ENCODE measurements around the gene PTPRM. TPM values are rescaled to one million over a fixed set of nuclear protein-coding genes. Genes with fewer than 3 reads are reported as not detected.

The PTPRM gene
- polyA plus RNA-seq, 4 donors: 80.0 to 105 (median 98.2) TPM

GRCh38 chr18:7663366-7664312, 96.5 kb downstream of the PTPRM start:
- no peak for DNase-seq (ENCODE audit: low read depth in 4 of 4, low spot score in 3 of 4)

GRCh38 chr18:7666195-7666776, 99.2 kb downstream of the PTPRM start:
- DNase-seq (ENCODE audit: low read depth in 4 of 4, low spot score in 3 of 4): no peak

- no peak for DNase-seq (ENCODE audit: low read depth in 4 of 4, low spot score in 3 of 4)
These were observed 101.3 kb downstream of the PTPRM start for GRCh38 chr18:7668392-7668791.

- no peak for DNase-seq (ENCODE audit: low read depth in 4 of 4, low spot score in 3 of 4)
These were observed 102.2 kb downstream of the PTPRM start for GRCh38 chr18:7669361-7669760.

GRCh38 chr18:7671105-7671504, 104.0 kb downstream of the PTPRM start:
- DNase-seq (ENCODE audit: low read depth in 4 of 4, low spot score in 3 of 4): no peak

- DNase-seq (ENCODE audit: low read depth in 4 of 4, low spot score in 3 of 4): no peak
These were observed 109.2 kb downstream of the PTPRM start for GRCh38 chr18:7676253-7676873.

- DNase-seq (ENCODE audit: low read depth in 4 of 4, low spot score in 3 of 4): no peak
These were observed 109.9 kb downstream of the PTPRM start for GRCh38 chr18:7677001-7677400.

GRCh38 chr18:7677424-7677823, 110.3 kb downstream of the PTPRM start:
- DNase-seq (ENCODE audit: low read depth in 4 of 4, low spot score in 3 of 4): no peak

- DNase-seq (ENCODE audit: low read depth in 4 of 4, low spot score in 3 of 4): no peak
These were observed 111.3 kb downstream of the PTPRM start for GRCh38 chr18:7678389-7678788.

GRCh38 chr18:7678801-7679200, 111.7 kb downstream of the PTPRM start:
- no peak for DNase-seq (ENCODE audit: low read depth in 4 of 4, low spot score in 3 of 4)

- peak in 3 of 4 donors; percentile 35 to 75 (median 51) for DNase-seq (ENCODE audit: low read depth in 4 of 4, low spot score in 3 of 4)
These were observed 114.2 kb downstream of the PTPRM start for GRCh38 chr18:7681298-7681697.

GRCh38 chr18:7682321-7682720, 115.2 kb downstream of the PTPRM start:
- DNase-seq (ENCODE audit: low read depth in 4 of 4, low spot score in 3 of 4): no peak

GRCh38 chr18:7683753-7684152, 116.6 kb downstream of the PTPRM start:
- no peak for DNase-seq (ENCODE audit: low read depth in 4 of 4, low spot score in 3 of 4)

GRCh38 chr18:7684357-7684756, 117.2 kb downstream of the PTPRM start:
- DNase-seq (ENCODE audit: low read depth in 4 of 4, low spot score in 3 of 4): no peak

GRCh38 chr18:7684966-7685365, 117.8 kb downstream of the PTPRM start:
- no peak for DNase-seq (ENCODE audit: low read depth in 4 of 4, low spot score in 3 of 4)

GRCh38 chr18:7686278-7686677, 119.2 kb downstream of the PTPRM start:
- DNase-seq (ENCODE audit: low read depth in 4 of 4, low spot score in 3 of 4): no peak

GRCh38 chr18:7688580-7688979, 121.5 kb downstream of the PTPRM start:
- no peak for DNase-seq (ENCODE audit: low read depth in 4 of 4, low spot score in 3 of 4)

GRCh38 chr18:7691206-7691605, 124.1 kb downstream of the PTPRM start:
- no peak for DNase-seq (ENCODE audit: low read depth in 4 of 4, low spot score in 3 of 4)

GRCh38 chr18:7696780-7697179, 129.7 kb downstream of the PTPRM start:
- no peak for DNase-seq (ENCODE audit: low read depth in 4 of 4, low spot score in 3 of 4)

GRCh38 chr18:7697306-7697705, 130.2 kb downstream of the PTPRM start:
- DNase-seq (ENCODE audit: low read depth in 4 of 4, low spot score in 3 of 4): no peak

- DNase-seq (ENCODE audit: low read depth in 4 of 4, low spot score in 3 of 4): no peak
These were observed 144.4 kb downstream of the PTPRM start for GRCh38 chr18:7711495-7711894.

GRCh38 chr18:7720395-7720794, 153.3 kb downstream of the PTPRM start:
- no peak for DNase-seq (ENCODE audit: low read depth in 4 of 4, low spot score in 3 of 4)
